Ascending aorta (tissue), 2 donors: Measurements from ENCODE around the gene YWHAE. TPM values are rescaled to one million over a fixed set of nuclear protein-coding genes. Genes with fewer than 3 reads are reported as not detected.
"Not testable (repeated sequence)": the region's sequence is repeated elsewhere in the genome, so short reads cannot be mapped to it uniquely, and the experiment has no call there.

Source experiments
- DNase-seq, 2 donors: peaks; one replicate each; pipeline ENCODE4 v3.0.0-alpha.2; 2019; ENCODE audit warnings: low spot score in 2 of 2
- H3K27ac ChIP-seq, 2 donors: fragments of 200-600 bp; sonication (generic); one replicate each; pipeline ENCODE4 v1.5.1; 2016 to 2017; ENCODE audit warnings: mild to moderate bottlenecking in 1 of 2
- H3K27me3 ChIP-seq: fragments of 200-600 bp; sonication (generic); one replicate; pipeline ENCODE4 v1.5.1; 2017
- H3K36me3 ChIP-seq, 2 donors: fragments of 200-600 bp; sonication (generic); one replicate each; pipeline ENCODE4 v1.5.1; 2016
- H3K4me1 ChIP-seq, 2 donors: fragments of 200-600 bp; sonication (generic); one replicate each; pipeline ENCODE4 v1.5.1; 2016 to 2017; ENCODE audit warnings: mild to moderate bottlenecking in 1 of 2
- H3K4me3 ChIP-seq, 2 donors: fragments of 200-600 bp; sonication (generic); one replicate each; pipeline ENCODE4 v1.5.1; 2016 to 2017; ENCODE audit warnings: mild to moderate bottlenecking in 1 of 2
- H3K9me3 ChIP-seq, 2 donors: fragments of 200-600 bp; sonication (generic); one replicate each; pipeline ENCODE4 v1.5.1; 2016
- CTCF ChIP-seq, 3 experiments: fragments of 200-600 bp in 2 of 3; fragments of 450-650 bp in 1 of 3; sonication (generic) in 2 of 3; IDR thresholded peaks; one replicate each; pipeline ENCODE4 v1.5.1; 2016 to 2019; ENCODE audit warnings: antibody characterized with exemption in 3 of 3, mild to moderate bottlenecking in 1 of 3, moderate library complexity in 1 of 3
- intact Hi-C: fragments of 100-400 bp; cut with DNase I; formaldehyde crosslinking; loops from one replicate; pipeline ENCODE4 v1.15.1; 2023
- total RNA-seq: library from RNA; depleted of rRNA; stranded (reverse); fragments of >200 nt; gene quantifications from one replicate; pipeline ENCODE4 v1.1.0, GENCODE V29; 2016

The YWHAE gene
- total RNA-seq, 1 donor from 2014 or later: 261 TPM

GRCh38 chr17:1312261-1312870 lies 87.7 kb downstream of the YWHAE start:
- Histone ChIP-seq H3K27ac (no peak overlapping the region), H3K27me3 (no peaks in the 10 kb centered on the region), H3K4me1 (peaks cover 0 to 17% of the 10 kb centered on the region in 2 donors), H3K4me3 (no peak overlapping the region), H3K36me3 (no peaks in the 10 kb centered on the region), H3K9me3 (no peaks in the 10 kb centered on the region)
- intact Hi-C loops: no loop called here
- no peak for TF ChIP-seq CTCF (IDR thresholded peaks at IDR 0.05)
- no peak for DNase-seq

- H3K36me3 ChIP-seq, DNase-seq, H3K4me1 ChIP-seq, H3K4me3 ChIP-seq, intact Hi-C loops, H3K9me3 ChIP-seq, H3K27me3 ChIP-seq, H3K27ac ChIP-seq: not testable (repeated sequence)
Observed at GRCh38 chr17:1307829-1308228, 92.2 kb downstream of the YWHAE start.

GRCh38 chr17:1304962-1305563 lies 95.0 kb downstream of the YWHAE start:
- Histone ChIP-seq H3K36me3 (no peaks in the 10 kb centered on the region), H3K4me1 (peaks cover 0 to 3% of the 10 kb centered on the region in 2 donors), H3K9me3 (no peaks in the 10 kb centered on the region), H3K27ac (peak overlapping the region in 1 of 2 donors; percentile 71), H3K4me3 (no peak overlapping the region), H3K27me3 (no peaks in the 10 kb centered on the region)
- no peak for TF ChIP-seq CTCF (IDR thresholded peaks at IDR 0.05)
- no peak for DNase-seq
- intact Hi-C loops: no loop called here

GRCh38 chr17:1304522-1304921 lies 95.5 kb downstream of the YWHAE start:
- Histone ChIP-seq H3K9me3 (no peaks in the 10 kb centered on the region), H3K27ac (peak overlapping the region in 1 of 2 donors; percentile 71), H3K4me1 (peaks cover 0 to 3% of the 10 kb centered on the region in 2 donors), H3K27me3 (no peaks in the 10 kb centered on the region), H3K4me3 (no peak overlapping the region), H3K36me3 (no peaks in the 10 kb centered on the region)
- intact Hi-C loops: no loop called here
- no peak for TF ChIP-seq CTCF (IDR thresholded peaks at IDR 0.05)
- no peak for DNase-seq

- Histone ChIP-seq H3K27ac (no peak overlapping the region), H3K4me1 (peaks cover 0 to 3% of the 10 kb centered on the region in 2 donors), H3K27me3 (no peaks in the 10 kb centered on the region), H3K9me3 (no peaks in the 10 kb centered on the region), H3K36me3 (no peaks in the 10 kb centered on the region), H3K4me3 (no peak overlapping the region)
- intact Hi-C loops: no loop called here
- no peak for DNase-seq
- no peak for TF ChIP-seq CTCF (IDR thresholded peaks at IDR 0.05)
Observed at GRCh38 chr17:1302761-1303160, 97.3 kb downstream of the YWHAE start.

GRCh38 chr17:1301546-1301945 lies 98.5 kb downstream of the YWHAE start:
- no peak overlapping the region for H3K27ac ChIP-seq
- H3K27me3 ChIP-seq: no peaks in the 10 kb centered on the region

More at GRCh38 chr17:1301546-1301945, 98.5 kb downstream of the YWHAE start:
- no peaks in the 10 kb centered on the region for H3K36me3 ChIP-seq
- intact Hi-C loops: no loop called here
- no peak for TF ChIP-seq CTCF (IDR thresholded peaks at IDR 0.05)
- H3K4me3 ChIP-seq: no peak overlapping the region
- H3K9me3 ChIP-seq: no peaks in the 10 kb centered on the region
- no peak for DNase-seq
- peaks cover 0 to 3% of the 10 kb centered on the region in 2 donors for H3K4me1 ChIP-seq
